H1 (cell line): Measurements from ENCODE around the gene FGD4. TPM values are rescaled to one million over a fixed set of nuclear protein-coding genes. Genes with fewer than 3 reads are reported as not detected.

Source experiments
- ASH2L ChIP-seq: fragments of 200-600, 300-600 bp; sonication (generic); IDR thresholded peaks from one replicate; pipeline ENCODE4 v1.7.1; 2017; ENCODE audit warnings: low read length
- CEBPB ChIP-seq: IDR thresholded peaks from 2 replicates; pipeline ENCODE4 v1.6.1; 2012; ENCODE audit warnings: low read depth, low read length
- KDM4A ChIP-seq: IDR thresholded peaks from one replicate; pipeline ENCODE4 v1.7.1; 2012; ENCODE audit warnings: low read depth, mild to moderate bottlenecking, moderate library complexity, low read length, inconsistent platforms; ENCODE audit not compliant: severe bottlenecking
- RNF2 ChIP-seq: fragments of 200-900, 300-1000 bp; sonication (generic); IDR thresholded peaks from 2 replicates; pipeline ENCODE4 v1.7.1; 2016; ENCODE audit warnings: borderline replicate concordance, low read depth, mild to moderate bottlenecking, antibody characterized with exemption, low read length; ENCODE audit not compliant: poor library complexity, severe bottlenecking; ENCODE audit errors: missing control alignments
- RXRA ChIP-seq: IDR thresholded peaks from 2 replicates; pipeline ENCODE4 v1.6.1; 2011; ENCODE audit warnings: low read depth, mild to moderate bottlenecking, low read length, moderate library complexity; ENCODE audit not compliant: insufficient read depth
- SP4 ChIP-seq: IDR thresholded peaks from 2 replicates; pipeline ENCODE4 v1.6.1; 2012; ENCODE audit warnings: low read length, inconsistent platforms
- YY1 ChIP-seq: IDR thresholded peaks from 2 replicates; pipeline ENCODE4 v1.6.1; 2011; ENCODE audit warnings: low read depth, mild to moderate bottlenecking, low read length
- polyA plus RNA-seq, 7 experiments: library from polyadenylated mRNA; depleted of rRNA in 3 of 7; stranded (reverse) in 5 of 7; unstranded in 2 of 7; fragments of >200 nt in 5 of 7; fragments of 200-250 nt in 2 of 7; gene quantifications; 1 replicate in 5 of 7; 2 replicates in 1 of 7; 4 replicates in 1 of 7; pipeline versions ENCODE4 v1.2.1 to v1.2.3, GENCODE V29; 2011 to 2013; ENCODE audit warnings: missing spikeins in 2 of 7, mixed read lengths in 2 of 7
- total RNA-seq: library from RNA; stranded (reverse); fragmentation: NEBNext Ultra II Directional; extraction: Animal tissue kit (Norgen Biotek cat#: 25700); gene quantifications from 2 replicates; pipeline ENCODE4 v1.2.1, GENCODE V29; 2021
- TF ChIP-seq, protein P1 (sequence below): IDR thresholded peaks from 2 replicates; pipeline ENCODE4 v1.6.1; 2011; ENCODE audit warnings: low read depth, mild to moderate bottlenecking, low read length; ENCODE audit not compliant: insufficient read depth

The FGD4 gene
- total and polyA plus RNA-seq, 2 of the 8 experiments (the other 6 are each of a cell fraction or from before 2014, with no cell fraction given), result 8.5 to 48.2 TPM

- TF ChIP-seq, protein P1, sequence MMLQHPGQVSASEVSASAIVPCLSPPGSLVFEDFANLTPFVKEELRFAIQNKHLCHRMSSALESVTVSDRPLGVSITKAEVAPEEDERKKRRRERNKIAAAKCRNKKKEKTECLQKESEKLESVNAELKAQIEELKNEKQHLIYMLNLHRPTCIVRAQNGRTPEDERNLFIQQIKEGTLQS, result no peak
- TF ChIP-seq YY1, result no peak
- no peak for TF ChIP-seq RNF2
- no peak for TF ChIP-seq ASH2L
- TF ChIP-seq RXRA, result no peak
- TF ChIP-seq KDM4A, result no peak
- no peak for TF ChIP-seq SP4
- no peak for TF ChIP-seq CEBPB
These were observed 187.0 kb downstream of the FGD4 start (continued) for GRCh38 chr12:32586390-32586789.
